Osteoblast (primary cell): ENCODE data around the gene NKX2-1. TPM values are rescaled to one million over a fixed set of nuclear protein-coding genes. Genes with fewer than 3 reads are reported as not detected.

Experiments
- DNase-seq: peaks from one replicate; pipeline ENCODE4 v3.0.0; 2011; ENCODE audit warnings: low spot score, mixed read lengths; ENCODE audit not compliant: insufficient read length; ENCODE audit errors: missing footprints
- H2AFZ ChIP-seq: 2 replicates; pipeline ENCODE4 v1.6.0; 2011; ENCODE audit warnings: mild to moderate bottlenecking, low read length
- H3K27ac ChIP-seq: 2 replicates; pipeline ENCODE4 v1.5.1; 2011; ENCODE audit warnings: mild to moderate bottlenecking, low read depth, low read length, moderate library complexity
- H3K27me3 ChIP-seq: 2 replicates; pipeline ENCODE4 v1.6.0; 2012; ENCODE audit warnings: mild to moderate bottlenecking, control low read depth, inconsistent platforms, low read length, moderate library complexity; ENCODE audit not compliant: insufficient read depth
- H3K36me3 ChIP-seq: 2 replicates; pipeline ENCODE4 v1.5.1; 2011; ENCODE audit warnings: mild to moderate bottlenecking, low read length, control low read depth, moderate library complexity; ENCODE audit not compliant: insufficient read depth
- H3K4me1 ChIP-seq: 2 replicates; pipeline ENCODE4 v1.5.1; 2011; ENCODE audit warnings: mild to moderate bottlenecking, low read length, control low read depth, moderate library complexity; ENCODE audit not compliant: insufficient read depth
- H3K4me2 ChIP-seq: 2 replicates; pipeline ENCODE4 v1.6.0; 2011; ENCODE audit warnings: mild to moderate bottlenecking, low read length; ENCODE audit not compliant: insufficient read depth
- H3K4me3 ChIP-seq: fragments of 200-600 bp; sonication (generic); 3 replicates; pipeline ENCODE4 v1.5.1; 2012; ENCODE audit warnings: mild to moderate bottlenecking, low read length, inconsistent platforms; ENCODE audit not compliant: insufficient read depth
- H3K79me2 ChIP-seq: 2 replicates; pipeline ENCODE4 v1.6.0; 2012; ENCODE audit warnings: mild to moderate bottlenecking, low read length, control low read depth, inconsistent platforms; ENCODE audit not compliant: insufficient read depth
- H3K9me3 ChIP-seq: 2 replicates; pipeline ENCODE4 v1.5.1; 2011; ENCODE audit warnings: low read depth, low read length, control low read depth
- H4K20me1 ChIP-seq: 2 replicates; pipeline ENCODE4 v1.6.0; 2012; ENCODE audit warnings: mild to moderate bottlenecking, low read length, control low read depth; ENCODE audit not compliant: insufficient read depth
- CTCF ChIP-seq: IDR thresholded peaks from 2 replicates; pipeline ENCODE4 v1.5.1; 2011; ENCODE audit warnings: mild to moderate bottlenecking, low read depth, low read length, moderate library complexity; ENCODE audit errors: extremely low read depth
- total RNA-seq: library from RNA; depleted of rRNA; stranded (reverse); fragments of >200 nt; gene quantifications from 2 replicates; pipeline ENCODE4 v1.2.3, GENCODE V29; 2012

Gene NKX2-1
- total RNA-seq: not detected in 2 replicates

- H3K9me3 ChIP-seq: no peaks in the 10 kb centered on the region
- H3K4me1 ChIP-seq: no peaks in the 10 kb centered on the region
- H3K36me3 ChIP-seq: no peaks in the 10 kb centered on the region
- no peaks in the 10 kb centered on the region for H3K79me2 ChIP-seq
- H2AFZ ChIP-seq: no peak within 1 kb of the TSS
- H3K27me3 ChIP-seq: peaks cover 93% of the 10 kb centered on the region
- TF ChIP-seq CTCF: no peak
- no peak within 1 kb of the TSS for H3K27ac ChIP-seq
- H4K20me1 ChIP-seq: no peaks in the 10 kb centered on the region
- DNase-seq: peak; percentile 90
- peak within 1 kb of the TSS; percentile 13 for H3K4me3 ChIP-seq
- H3K4me2 ChIP-seq: peak within 1 kb of the TSS; percentile 18
Measured at GRCh38 chr14:36519431-36520321, at the start of gene NKX2-1. Gene NKX2-1, minus strand, starts transcription at chr14:36520232. Its CDS starts 103 bp downstream, at chr14:36520129.

GRCh38 chr14:36556811-36557433 lies 36.9 kb upstream of the NKX2-1 start:
- Histone ChIP-seq H3K36me3 (no peaks in the 10 kb centered on the region), H3K27ac (no peak overlapping the region), H3K4me3 (no peak overlapping the region), H3K4me1 (no peaks in the 10 kb centered on the region), H2AFZ (no peak overlapping the region), H3K27me3 (peaks cover 4% of the 10 kb centered on the region), H3K4me2 (no peak overlapping the region), H3K79me2 (no peaks in the 10 kb centered on the region), H3K9me3 (no peaks in the 10 kb centered on the region), H4K20me1 (no peaks in the 10 kb centered on the region)
- peak; percentile 37 for DNase-seq
- peak; percentile 89 for TF ChIP-seq CTCF

- no peak overlapping the region for H3K27ac ChIP-seq
- peaks cover 4% of the 10 kb centered on the region for H3K27me3 ChIP-seq
- H4K20me1 ChIP-seq: no peaks in the 10 kb centered on the region
- no peaks in the 10 kb centered on the region for H3K9me3 ChIP-seq
- DNase-seq: no peak
- no peaks in the 10 kb centered on the region for H3K4me1 ChIP-seq
- no peaks in the 10 kb centered on the region for H3K79me2 ChIP-seq
- TF ChIP-seq CTCF: no peak
- H2AFZ ChIP-seq: no peak overlapping the region
- no peak overlapping the region for H3K4me3 ChIP-seq
- H3K36me3 ChIP-seq: no peaks in the 10 kb centered on the region
- no peak overlapping the region for H3K4me2 ChIP-seq
Measured at GRCh38 chr14:36555998-36556743, 36.1 kb upstream of the NKX2-1 start.
